Keratinocyte (primary cell): ENCODE data around the gene KRTAP1-5. TPM values are rescaled to one million over a fixed set of nuclear protein-coding genes. Genes with fewer than 3 reads are reported as not detected.
A peak's percentile ranks its signal among the peaks of the same experiment; 100 is the strongest.

ENCODE experiments used
- DNase-seq: peaks from one replicate; pipeline ENCODE4 v3.0.0-alpha.2; 2011; ENCODE audit warnings: low read depth, missing footprints, low spot score
- FAIRE-seq: peaks from 2 replicates; lab custom pipeline; 2011; peaks lifted over from hg19 to GRCh38; lab: Jason Lieb, UNC
- H2AFZ ChIP-seq: 2 replicates; pipeline ENCODE4 v1.6.0; 2012; ENCODE audit warnings: low read length, control low read depth, inconsistent platforms; ENCODE audit not compliant: control insufficient read depth
- H3K27ac ChIP-seq: 2 replicates; pipeline ENCODE4 v1.5.1; 2011; ENCODE audit warnings: low read length; ENCODE audit not compliant: control insufficient read depth, insufficient read depth
- H3K27me3 ChIP-seq: 3 replicates; pipeline ENCODE4 v1.6.0; 2011; ENCODE audit warnings: low read length; ENCODE audit not compliant: control insufficient read depth, insufficient read depth; ENCODE audit errors: extremely low read depth
- H3K36me3 ChIP-seq, 2 experiments: 2 replicates in 1 of 2; 3 replicates in 1 of 2; pipeline ENCODE4 v1.5.1; 2011; ENCODE audit warnings: low read length in 2 of 2, mild to moderate bottlenecking in 1 of 2; ENCODE audit not compliant: control insufficient read depth in 2 of 2, insufficient read depth in 2 of 2; ENCODE audit errors: extremely low read depth in 1 of 2
- H3K4me1 ChIP-seq: 3 replicates; pipeline ENCODE4 v1.5.1; 2011; ENCODE audit warnings: low read length; ENCODE audit not compliant: control insufficient read depth, insufficient read depth; ENCODE audit errors: extremely low read depth
- H3K4me2 ChIP-seq: 3 replicates; pipeline ENCODE4 v1.6.0; 2011; ENCODE audit warnings: low read depth, low read length; ENCODE audit not compliant: control insufficient read depth, insufficient read depth; ENCODE audit errors: extremely low read depth
- H3K4me3 ChIP-seq, 3 experiments: fragments of 200-600 bp in 1 of 3; sonication (generic) in 1 of 3; 2 replicates in 2 of 3; 3 replicates in 1 of 3; pipeline ENCODE4 v1.5.1; 2011 to 2016; ENCODE audit warnings: low read length in 3 of 3, mild to moderate bottlenecking in 3 of 3, control low read depth in 2 of 3, inconsistent platforms in 1 of 3, low read depth in 1 of 3, mixed read lengths in 1 of 3, mixed run types in 1 of 3, moderate library complexity in 1 of 3; ENCODE audit not compliant: control insufficient read depth in 2 of 3, insufficient read depth in 2 of 3; ENCODE audit errors: extremely low read depth in 1 of 3
- H3K79me2 ChIP-seq: 2 replicates; pipeline ENCODE4 v1.6.0; 2012; ENCODE audit warnings: low read length; ENCODE audit not compliant: control insufficient read depth, insufficient read depth
- H3K9ac ChIP-seq: 3 replicates; pipeline ENCODE4 v1.6.0; 2011; ENCODE audit warnings: low read length; ENCODE audit not compliant: control insufficient read depth, insufficient read depth; ENCODE audit errors: extremely low read depth
- H3K9me1 ChIP-seq: 3 replicates; pipeline ENCODE4 v1.6.0; 2011; ENCODE audit warnings: low read length; ENCODE audit not compliant: control insufficient read depth, insufficient read depth; ENCODE audit errors: extremely low read depth
- H3K9me3 ChIP-seq: 2 replicates; pipeline ENCODE4 v1.5.1; 2012; ENCODE audit warnings: low read depth, low read length; ENCODE audit not compliant: control insufficient read depth
- H4K20me1 ChIP-seq: 3 replicates; pipeline ENCODE4 v1.6.0; 2011; ENCODE audit warnings: low read length; ENCODE audit not compliant: control insufficient read depth, insufficient read depth; ENCODE audit errors: extremely low read depth
- EZH2 ChIP-seq: IDR thresholded peaks from one replicate; pipeline ENCODE4 v1.6.1; 2012; ENCODE audit warnings: inconsistent platforms, mild to moderate bottlenecking, low read length, moderate library complexity
- dilution Hi-C: fragments of 300-500 bp; cut with MboI; formaldehyde crosslinking; loops from one replicate; pipeline ENCODE4 v1.7.0; 2020; ENCODE audit warnings: low sequenced_read_pairs; ENCODE audit not compliant: extremely low pct_ligation_motif_present
- polyA plus RNA-seq, 5 experiments: library from polyadenylated mRNA; depleted of rRNA in 3 of 5; stranded (reverse) in 3 of 5; stranded (forward) in 1 of 5; unstranded in 1 of 5; fragments of >200 nt; gene quantifications; 1 replicate in 1 of 5; 2 replicates in 3 of 5; 3 replicates in 1 of 5; pipeline versions ENCODE4 v1.2.1 to v1.2.3, GENCODE V29; 2011 to 2012; ENCODE audit warnings: missing spikeins in 2 of 5, low read depth in 1 of 5, low replicate concordance in 1 of 5
- TF ChIP-seq, protein P1 (sequence below), 3 experiments: IDR thresholded peaks in 1 of 3; conservative IDR thresholded peaks in 1 of 3; optimal IDR thresholded peaks in 1 of 3; 2 replicates in 2 of 3; 3 replicates in 1 of 3; pipeline versions ENCODE3 to v1.5.1; 2011; ENCODE audit warnings: low read length in 3 of 3, mild to moderate bottlenecking in 3 of 3, moderate library complexity in 2 of 3, control low read depth in 1 of 3, inconsistent platforms in 1 of 3; ENCODE audit not compliant: insufficient read depth in 2 of 3; ENCODE audit errors: extremely low read depth in 1 of 3

KRTAP1-5 gene
- polyA plus RNA-seq, 1 donor (not counting 4 experiments of a cell fraction or from before 2014, with no cell fraction given), result 0.08 TPM

- no peak for TF ChIP-seq EZH2
- TF ChIP-seq, protein P1, sequence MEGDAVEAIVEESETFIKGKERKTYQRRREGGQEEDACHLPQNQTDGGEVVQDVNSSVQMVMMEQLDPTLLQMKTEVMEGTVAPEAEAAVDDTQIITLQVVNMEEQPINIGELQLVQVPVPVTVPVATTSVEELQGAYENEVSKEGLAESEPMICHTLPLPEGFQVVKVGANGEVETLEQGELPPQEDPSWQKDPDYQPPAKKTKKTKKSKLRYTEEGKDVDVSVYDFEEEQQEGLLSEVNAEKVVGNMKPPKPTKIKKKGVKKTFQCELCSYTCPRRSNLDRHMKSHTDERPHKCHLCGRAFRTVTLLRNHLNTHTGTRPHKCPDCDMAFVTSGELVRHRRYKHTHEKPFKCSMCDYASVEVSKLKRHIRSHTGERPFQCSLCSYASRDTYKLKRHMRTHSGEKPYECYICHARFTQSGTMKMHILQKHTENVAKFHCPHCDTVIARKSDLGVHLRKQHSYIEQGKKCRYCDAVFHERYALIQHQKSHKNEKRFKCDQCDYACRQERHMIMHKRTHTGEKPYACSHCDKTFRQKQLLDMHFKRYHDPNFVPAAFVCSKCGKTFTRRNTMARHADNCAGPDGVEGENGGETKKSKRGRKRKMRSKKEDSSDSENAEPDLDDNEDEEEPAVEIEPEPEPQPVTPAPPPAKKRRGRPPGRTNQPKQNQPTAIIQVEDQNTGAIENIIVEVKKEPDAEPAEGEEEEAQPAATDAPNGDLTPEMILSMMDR (optimal IDR thresholded peaks at IDR 0.05 in 1 of 3, IDR thresholded peaks at IDR 0.05 in 1 of 3, conservative IDR thresholded peaks at IDR 0.05 in 1 of 3; ENCODE audit: extremely low read depth in 1 of 3, insufficient read depth in 2 of 3, low read length in 3 of 3), result no peak
- Histone ChIP-seq H3K36me3 (no peaks in the 10 kb centered on the region), H3K9ac (no peak overlapping the region), H3K4me1 (peaks cover 14% of the 10 kb centered on the region), H3K4me2 (no peak overlapping the region), H4K20me1 (no peaks in the 10 kb centered on the region), H3K79me2 (no peaks in the 10 kb centered on the region), H2AFZ (no peak overlapping the region), H3K27me3 (no peaks in the 10 kb centered on the region), H3K27ac (no peak overlapping the region), H3K9me1 (no peaks in the 10 kb centered on the region), H3K4me3 (no peak overlapping the region), H3K9me3 (no peaks in the 10 kb centered on the region)
- FAIRE-seq (no peak), DNase-seq (no peak)
- dilution Hi-C loops, result no loop called here
These were observed 42.0 kb upstream of the KRTAP1-5 start for GRCh38 chr17:41069031-41069430.

- DNase-seq (no peak), FAIRE-seq (peak; percentile 51)
- H3K9ac ChIP-seq, result no peak overlapping the region
- TF ChIP-seq, protein P1 (optimal IDR thresholded peaks at IDR 0.05 in 1 of 3, IDR thresholded peaks at IDR 0.05 in 1 of 3, conservative IDR thresholded peaks at IDR 0.05 in 1 of 3; ENCODE audit: extremely low read depth in 1 of 3, insufficient read depth in 2 of 3, low read length in 3 of 3), result no peak
- TF ChIP-seq EZH2, result no peak
- no peaks in the 10 kb centered on the region for H3K27me3 ChIP-seq
- dilution Hi-C loops, result no loop called here
- H3K4me2 ChIP-seq, result no peak overlapping the region
- H3K27ac ChIP-seq, result no peak overlapping the region
- H3K4me3 ChIP-seq, result no peak overlapping the region
- H3K79me2 ChIP-seq, result no peaks in the 10 kb centered on the region
- no peaks in the 10 kb centered on the region for H4K20me1 ChIP-seq
- no peaks in the 10 kb centered on the region for H3K36me3 ChIP-seq
- H3K9me3 ChIP-seq, result no peaks in the 10 kb centered on the region
- H2AFZ ChIP-seq, result no peak overlapping the region
- no peaks in the 10 kb centered on the region for H3K9me1 ChIP-seq
- H3K4me1 ChIP-seq, result peaks cover 18% of the 10 kb centered on the region
These were observed 40.3 kb upstream of the KRTAP1-5 start for GRCh38 chr17:41067281-41067680.
